ENCODE data around the gene RAB6B. TPM values are rescaled to one million over a fixed set of nuclear protein-coding genes. Genes with fewer than 3 reads are reported as not detected.

Gene RAB6B
- total RNA-seq, 2 experiments from 2014 or later, result 0.23 to 0.51 TPM

DNA sequence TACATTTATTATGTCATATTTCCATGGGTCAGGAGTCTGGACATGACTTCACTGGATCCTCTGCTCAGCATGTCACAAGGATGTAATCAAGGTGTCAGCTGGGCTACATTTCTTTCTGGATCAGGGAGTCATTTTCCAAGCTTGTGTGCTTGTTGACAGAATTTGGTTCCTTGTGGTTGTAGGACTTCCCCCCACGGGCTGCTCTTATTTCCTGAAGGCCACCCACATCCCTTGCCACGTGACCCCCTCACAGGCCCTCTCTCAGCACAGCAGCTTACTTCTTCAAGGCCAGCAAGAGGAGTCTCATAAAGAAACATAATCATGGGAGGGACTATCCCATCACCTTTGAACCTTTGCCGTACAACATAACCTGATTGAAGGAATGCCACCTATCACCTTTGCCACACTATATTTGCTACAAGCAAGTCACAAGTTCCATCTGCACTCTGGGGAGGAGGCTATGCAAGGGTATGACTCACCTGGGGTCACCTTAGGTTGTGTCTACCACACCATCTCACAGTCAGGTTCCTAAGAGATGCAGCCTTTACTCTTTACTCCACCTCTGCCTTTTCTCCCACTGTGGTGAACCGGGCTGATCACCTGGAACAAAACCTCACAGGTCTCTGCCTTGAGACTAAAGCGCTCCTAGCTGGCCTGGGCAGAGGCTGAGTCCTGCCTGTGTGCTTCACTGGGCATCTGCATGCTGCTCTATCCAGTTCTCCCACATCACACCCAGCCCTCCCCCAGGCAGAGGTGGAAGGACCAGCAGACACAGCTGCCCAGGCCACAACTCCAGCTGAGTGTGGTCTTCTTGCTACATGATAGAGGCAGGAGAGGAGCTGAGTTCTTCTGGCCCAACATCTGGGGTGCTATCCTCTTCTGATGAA, 13.5 kb downstream of the RAB6B start:
- no peaks in the 10 kb centered on the region for H3K36me3 Mint-ChIP-seq (ENCODE audit: low read depth)
- POLR2A ChIA-PET, result no interaction called here
- H3K4me1 Mint-ChIP-seq, result peaks cover 5% of the 10 kb centered on the region
- peaks cover 12% of the 10 kb centered on the region for H3K9me3 Mint-ChIP-seq (ENCODE audit: low read depth)
- no peak for DNase-seq
- intact Hi-C loops (cut with DNase I, micrococcal nuclease), result no loop called here
- H3K27ac Mint-ChIP-seq, result no peak overlapping the region
- peak; percentile 85 for ATAC-seq
- CTCF ChIA-PET, result no interaction called here
- H3K4me3 Mint-ChIP-seq, result no peak overlapping the region
- H3K27me3 Mint-ChIP-seq, result no peaks in the 10 kb centered on the region

DNA sequence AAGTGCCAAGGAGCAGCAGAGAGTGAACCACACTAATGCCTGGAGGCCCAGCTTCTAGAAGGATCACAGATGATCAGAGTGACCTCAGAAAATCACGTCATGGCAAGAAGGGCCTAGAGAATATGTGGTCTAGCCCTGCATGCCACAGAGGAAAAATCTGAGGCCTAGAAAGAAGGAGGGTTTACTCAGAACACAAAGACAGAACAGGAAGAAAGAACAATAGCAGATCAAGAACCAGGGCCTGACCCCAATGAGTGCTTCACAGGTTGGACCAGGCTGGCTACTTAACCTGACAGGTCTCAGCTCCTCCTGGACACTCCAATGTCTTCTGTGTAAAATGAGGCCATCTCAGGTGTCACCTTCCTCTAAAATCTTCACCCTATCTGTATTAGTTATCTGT, 14.2 kb downstream of the RAB6B start:
- Mint-ChIP-seq H3K36me3 (ENCODE audit: low read depth) (no peaks in the 10 kb centered on the region), H3K4me3 (no peak overlapping the region), H3K27ac (no peak overlapping the region), H3K4me1 (peaks cover 5% of the 10 kb centered on the region), H3K9me3 (ENCODE audit: low read depth) (peaks cover 12% of the 10 kb centered on the region), H3K27me3 (no peaks in the 10 kb centered on the region)
- no peak for DNase-seq
- POLR2A ChIA-PET, result no interaction called here
- CTCF ChIA-PET, result no interaction called here
- ATAC-seq, result no peak
- intact Hi-C loops (cut with DNase I, micrococcal nuclease), result no loop called here

DNA sequence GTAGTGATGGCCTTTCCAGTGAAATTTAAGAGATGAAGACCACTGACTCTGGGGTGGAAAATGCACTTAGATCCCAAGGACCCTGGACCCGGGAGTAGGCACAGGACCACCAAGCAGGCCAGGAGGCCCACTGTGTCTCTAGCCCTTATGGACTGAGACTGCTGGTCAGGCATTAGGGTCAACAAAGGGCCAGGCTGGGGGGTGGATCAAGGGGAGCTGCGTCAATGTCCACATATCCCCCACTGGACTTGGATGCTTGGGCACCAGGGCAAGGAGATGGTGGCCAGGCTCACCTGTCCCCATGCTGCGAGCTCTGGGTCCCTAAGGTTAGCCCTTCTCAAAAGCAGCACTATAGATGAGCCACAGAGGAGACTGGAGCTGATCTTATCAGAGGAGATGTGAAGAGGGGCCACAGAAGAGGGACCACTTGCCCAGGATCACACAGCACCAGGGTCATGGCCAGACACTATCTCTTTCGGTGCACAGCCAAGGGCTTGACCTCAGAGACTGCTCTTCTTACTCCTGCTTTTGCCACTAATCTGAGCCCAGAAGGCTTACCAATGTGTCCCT, 14.7 kb downstream of the RAB6B start:
- POLR2A ChIA-PET, result no interaction called here
- Mint-ChIP-seq H3K36me3 (ENCODE audit: low read depth) (no peaks in the 10 kb centered on the region), H3K4me1 (peaks cover 5% of the 10 kb centered on the region), H3K27ac (no peak overlapping the region), H3K9me3 (ENCODE audit: low read depth) (peaks cover 12% of the 10 kb centered on the region), H3K4me3 (no peak overlapping the region), H3K27me3 (no peaks in the 10 kb centered on the region)
- DNase-seq, result no peak
- ATAC-seq, result no peak
- CTCF ChIA-PET, result no interaction called here
- intact Hi-C loops (cut with DNase I, micrococcal nuclease), result no loop called here

DNA sequence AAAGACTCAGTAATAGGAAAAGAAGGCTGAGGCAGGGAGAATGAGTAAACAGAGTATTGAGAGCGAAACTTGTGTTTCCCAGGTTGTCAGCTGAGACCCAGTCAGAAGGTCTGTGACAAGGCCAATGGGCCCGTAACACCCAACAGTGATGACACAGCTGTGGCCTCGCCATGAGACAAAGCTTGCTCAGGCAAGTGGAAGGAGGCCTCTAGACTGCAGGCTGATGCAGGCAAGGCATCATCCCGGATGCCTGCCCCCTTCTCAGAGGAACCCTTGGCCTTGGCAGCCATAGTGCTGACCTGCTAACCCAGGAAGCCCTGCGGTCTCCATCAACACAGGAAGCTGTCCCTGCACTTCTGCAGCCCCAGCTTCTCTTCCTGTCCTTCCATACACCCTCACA, 15.4 kb downstream of the RAB6B start:
- ChIA-PET CTCF (no interaction called here), POLR2A (no interaction called here)
- Mint-ChIP-seq H3K27me3 (no peaks in the 10 kb centered on the region), H3K27ac (no peak overlapping the region), H3K36me3 (ENCODE audit: low read depth) (no peaks in the 10 kb centered on the region), H3K4me1 (peaks cover 5% of the 10 kb centered on the region), H3K9me3 (ENCODE audit: low read depth) (peaks cover 12% of the 10 kb centered on the region), H3K4me3 (no peak overlapping the region)
- DNase-seq (peak; percentile 46), ATAC-seq (peak; percentile 76)
- intact Hi-C loops (cut with DNase I, micrococcal nuclease), result no loop called here

DNA sequence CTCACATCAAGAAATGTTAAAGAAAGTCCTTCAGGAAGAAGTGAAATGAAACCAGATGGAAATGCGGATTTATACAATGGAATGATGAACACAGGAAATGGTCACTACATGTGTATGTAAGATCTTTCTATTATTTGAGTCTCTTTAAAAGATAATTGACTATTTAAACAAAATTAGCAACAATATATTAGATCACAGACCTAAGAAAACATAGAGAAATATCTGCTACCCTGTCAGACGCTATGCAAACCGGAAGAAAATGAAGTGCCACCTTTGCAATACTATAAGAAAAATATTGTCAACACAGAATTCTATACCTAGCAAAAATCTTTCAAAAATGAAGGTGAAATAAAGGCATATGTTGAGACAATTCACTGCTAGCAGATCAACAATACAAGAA, 17.2 kb downstream of the RAB6B start:
- no peaks in the 10 kb centered on the region for H3K36me3 Mint-ChIP-seq (ENCODE audit: low read depth)
- H3K4me1 Mint-ChIP-seq, result peaks cover 5% of the 10 kb centered on the region
- ATAC-seq (no peak), DNase-seq (no peak)
- H3K9me3 Mint-ChIP-seq (ENCODE audit: low read depth), result peaks cover 12% of the 10 kb centered on the region
- H3K27me3 Mint-ChIP-seq, result peaks cover 6% of the 10 kb centered on the region
- no peak overlapping the region for H3K4me3 Mint-ChIP-seq
- POLR2A ChIA-PET, result no interaction called here
- no peak overlapping the region for H3K27ac Mint-ChIP-seq
- intact Hi-C loops (cut with DNase I, micrococcal nuclease), result no loop called here
- CTCF ChIA-PET, result no interaction called here

DNA sequence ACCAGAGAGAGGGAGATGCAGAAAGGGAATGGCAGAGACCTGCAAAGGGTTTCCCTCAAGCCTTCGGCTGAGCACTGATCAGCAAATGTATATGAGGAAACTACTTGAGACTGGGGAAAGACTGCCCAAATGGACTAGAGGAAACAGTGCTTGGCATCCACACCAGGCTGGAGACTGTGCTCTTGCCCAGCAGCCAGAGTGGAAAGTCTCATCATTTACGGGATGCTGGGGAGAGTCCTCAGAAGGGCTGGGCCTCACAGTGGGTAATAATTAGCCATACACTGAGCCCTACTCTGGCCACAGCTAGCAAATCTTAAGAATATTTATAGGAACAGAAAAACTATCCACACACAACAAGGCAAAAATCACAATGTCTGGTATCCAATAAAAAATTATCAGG, 18.5 kb downstream of the RAB6B start:
- ATAC-seq, result no peak
- intact Hi-C loops (cut with DNase I, micrococcal nuclease), result no loop called here
- no peaks in the 10 kb centered on the region for H3K36me3 Mint-ChIP-seq (ENCODE audit: low read depth)

DNA sequence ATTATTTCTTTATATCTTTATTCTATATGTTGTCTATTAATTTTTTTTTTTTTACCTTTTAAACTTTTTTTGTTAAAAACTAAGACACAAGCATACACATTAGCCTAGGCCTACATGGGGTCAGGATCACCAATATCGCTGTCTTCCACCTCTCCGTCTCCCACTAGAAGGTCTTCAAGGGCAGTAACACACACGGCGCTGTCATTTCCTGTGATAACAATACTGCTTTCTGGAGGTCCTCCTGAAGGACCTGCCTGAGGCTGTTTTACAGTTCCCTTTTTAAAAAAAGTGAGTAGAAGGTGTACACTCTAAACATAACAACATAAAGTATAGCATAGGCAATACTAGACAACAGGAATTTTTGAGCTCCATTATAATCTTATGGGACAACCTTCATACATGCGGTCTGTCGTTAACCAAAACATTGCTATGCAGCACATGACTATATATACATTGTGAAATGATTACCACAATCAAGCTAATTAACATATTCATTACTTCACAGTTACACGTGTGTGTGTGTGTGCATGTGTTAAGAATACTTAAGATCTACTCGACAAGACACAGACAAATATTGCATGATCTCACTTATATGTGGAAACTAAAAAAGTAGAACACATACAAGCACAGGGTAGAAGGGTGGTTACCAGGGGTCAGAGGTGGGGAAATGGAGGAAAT, 20.8 kb downstream of the RAB6B start:
- Mint-ChIP-seq H3K4me3 (no peak overlapping the region), H3K36me3 (ENCODE audit: low read depth) (no peaks in the 10 kb centered on the region), H3K9me3 (ENCODE audit: low read depth) (peaks cover 12% of the 10 kb centered on the region), H3K27ac (no peak overlapping the region), H3K27me3 (peaks cover 6% of the 10 kb centered on the region), H3K4me1 (no peaks in the 10 kb centered on the region)
- ChIA-PET CTCF (no interaction called here), POLR2A (no interaction called here)
- intact Hi-C loops (cut with DNase I, micrococcal nuclease), result no loop called here
- no peak for ATAC-seq
- DNase-seq, result no peak

More for the DNA sequence above, 18.5 kb downstream of the RAB6B start:
- DNase-seq, result no peak
- Mint-ChIP-seq H3K27me3 (peaks cover 6% of the 10 kb centered on the region), H3K4me3 (no peak overlapping the region), H3K9me3 (ENCODE audit: low read depth) (peaks cover 12% of the 10 kb centered on the region), H3K27ac (no peak overlapping the region), H3K4me1 (peaks cover 3% of the 10 kb centered on the region)
- ChIA-PET POLR2A (no interaction called here), CTCF (no interaction called here)

DNA sequence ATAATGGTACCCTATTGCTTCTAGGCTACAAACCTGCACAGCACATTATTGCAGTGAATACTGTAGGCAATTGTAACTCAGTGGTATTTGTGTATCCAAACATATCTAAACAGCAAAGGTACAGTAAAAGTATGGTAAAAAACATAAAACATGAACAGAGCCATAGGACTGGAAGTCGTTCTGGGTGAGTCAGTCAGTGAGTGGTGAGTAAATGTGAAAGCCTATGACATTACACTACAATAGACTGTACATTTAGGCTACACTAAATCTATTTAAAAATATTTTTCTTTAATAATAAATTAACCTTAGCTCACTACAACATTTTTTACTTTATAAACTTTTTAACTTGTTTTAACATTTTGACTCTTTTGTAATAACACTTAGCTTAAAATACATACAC, 21.3 kb downstream of the RAB6B start:
- peak; percentile 86 for ATAC-seq
- no peak for DNase-seq
- Mint-ChIP-seq H3K27ac (no peak overlapping the region), H3K4me1 (no peaks in the 10 kb centered on the region), H3K9me3 (ENCODE audit: low read depth) (peaks cover 12% of the 10 kb centered on the region), H3K27me3 (peaks cover 6% of the 10 kb centered on the region), H3K36me3 (ENCODE audit: low read depth) (no peaks in the 10 kb centered on the region), H3K4me3 (no peak overlapping the region)
- intact Hi-C loops (cut with DNase I, micrococcal nuclease), result no loop called here
- ChIA-PET POLR2A (no interaction called here), CTCF (no interaction called here)

DNA sequence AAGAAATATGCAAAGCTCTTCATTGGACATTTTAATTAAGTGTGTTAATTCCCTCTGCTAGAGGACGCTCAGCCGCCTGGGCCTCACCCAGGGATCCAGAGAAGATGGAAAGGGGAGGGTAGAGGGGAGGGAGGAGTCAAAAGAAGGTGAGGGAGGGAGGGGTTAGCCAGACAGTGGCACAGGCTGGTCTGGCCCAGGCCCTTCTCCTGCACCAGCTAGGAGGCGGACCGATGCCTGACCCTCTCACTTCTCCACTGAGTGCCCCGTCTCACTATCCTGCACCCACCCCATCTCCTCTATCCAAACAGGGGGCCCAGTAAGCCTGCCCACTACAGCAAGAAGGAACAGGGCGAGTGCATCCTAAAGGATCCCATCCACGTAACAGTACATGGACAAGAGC, 22.9 kb downstream of the RAB6B start:
- H3K27me3 Mint-ChIP-seq, result peaks cover 8% of the 10 kb centered on the region
- intact Hi-C loops (cut with DNase I, micrococcal nuclease), result no loop called here
- CTCF ChIA-PET, result no interaction called here
- POLR2A ChIA-PET, result no interaction called here
- DNase-seq (no peak), ATAC-seq (no peak)
- no peaks in the 10 kb centered on the region for H3K36me3 Mint-ChIP-seq (ENCODE audit: low read depth)
- H3K4me1 Mint-ChIP-seq, result no peaks in the 10 kb centered on the region
- H3K4me3 Mint-ChIP-seq, result no peak overlapping the region
- H3K9me3 Mint-ChIP-seq (ENCODE audit: low read depth), result peaks cover under 1% of the 10 kb centered on the region
- no peak overlapping the region for H3K27ac Mint-ChIP-seq

DNA sequence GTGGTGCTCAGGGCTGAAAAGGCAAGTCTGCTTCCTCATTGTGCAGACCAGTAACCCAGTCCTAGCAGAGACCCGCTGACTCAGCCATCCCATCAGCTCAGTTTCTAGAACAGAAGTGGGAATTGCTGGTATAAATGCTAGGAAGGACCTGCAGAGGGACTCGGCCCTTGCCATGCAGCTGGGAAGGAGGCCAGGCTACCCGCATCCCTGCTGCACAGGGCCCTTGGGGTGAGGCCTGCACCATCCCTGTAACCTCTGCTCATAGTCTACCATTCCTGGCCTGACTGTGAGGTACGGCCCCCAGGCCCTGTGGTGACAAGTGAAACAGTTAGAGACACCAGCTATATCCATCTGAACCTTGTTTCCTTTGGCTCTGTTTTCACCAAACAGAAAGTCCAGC, 23.5 kb downstream of the RAB6B start:
- intact Hi-C loops (cut with DNase I, micrococcal nuclease), result no loop called here
- peaks cover 8% of the 10 kb centered on the region for H3K27me3 Mint-ChIP-seq
- CTCF ChIA-PET, result no interaction called here
- H3K9me3 Mint-ChIP-seq (ENCODE audit: low read depth), result no peaks in the 10 kb centered on the region
- ATAC-seq (no peak), DNase-seq (no peak)
- POLR2A ChIA-PET, result no interaction called here
- H3K27ac Mint-ChIP-seq, result no peak overlapping the region
- H3K4me3 Mint-ChIP-seq, result no peak overlapping the region
- no peaks in the 10 kb centered on the region for H3K36me3 Mint-ChIP-seq (ENCODE audit: low read depth)
- H3K4me1 Mint-ChIP-seq, result no peaks in the 10 kb centered on the region

DNA sequence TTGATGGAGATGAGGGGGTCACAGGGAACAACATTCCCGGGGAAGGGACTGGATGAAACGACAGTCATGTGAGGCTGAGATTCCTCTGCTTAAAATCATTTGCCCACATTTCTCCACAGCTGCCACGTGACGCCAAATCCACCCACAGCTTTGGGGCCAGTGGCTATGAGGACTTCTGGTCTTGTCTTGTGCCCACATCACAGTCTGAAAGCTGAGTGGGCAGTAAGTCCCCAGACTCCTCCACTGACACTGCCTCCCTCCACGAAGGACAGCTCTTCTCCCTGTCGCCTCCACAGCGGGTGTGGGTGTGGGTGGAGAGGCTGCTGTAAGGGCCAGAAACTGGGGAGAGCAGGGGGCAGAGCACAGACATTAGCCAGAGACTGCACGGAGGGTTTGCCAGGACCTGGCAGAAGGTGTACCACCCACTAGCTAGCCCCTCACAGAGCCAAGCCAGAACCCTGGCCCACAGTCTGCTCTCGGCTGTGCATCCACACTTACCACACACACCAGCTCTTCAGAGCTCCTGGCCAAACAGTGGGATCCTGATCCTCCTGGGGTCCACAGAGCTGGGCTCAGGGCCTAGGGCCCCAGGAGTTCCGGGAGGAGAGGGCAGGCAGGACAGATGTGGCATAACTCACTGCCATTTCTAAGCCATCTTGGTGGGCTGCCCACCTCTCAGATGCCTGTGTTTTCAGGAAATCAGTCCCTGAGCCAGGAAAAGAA, 24.2 kb downstream of the RAB6B start:
- ChIA-PET POLR2A (no interaction called here), CTCF (interaction anchor here (1.3 kb wide), 1 partner anchor 15 kb away, joined by 4 read pairs; no protein-coding TSS in a partner anchor)
- H3K36me3 Mint-ChIP-seq (ENCODE audit: low read depth), result no peaks in the 10 kb centered on the region
- no peak overlapping the region for H3K4me3 Mint-ChIP-seq
- H3K4me1 Mint-ChIP-seq, result no peaks in the 10 kb centered on the region
- no peaks in the 10 kb centered on the region for H3K9me3 Mint-ChIP-seq (ENCODE audit: low read depth)
- intact Hi-C loops (cut with DNase I, micrococcal nuclease), result no loop called here
- ATAC-seq (no peak), DNase-seq (no peak)
- peaks cover 8% of the 10 kb centered on the region for H3K27me3 Mint-ChIP-seq
- H3K27ac Mint-ChIP-seq, result no peak overlapping the region
